ENCODE data around the gene ATP5F1D. TPM values are rescaled to one million over a fixed set of nuclear protein-coding genes. Genes with fewer than 3 reads are reported as not detected.

ATP5F1D gene
- total and polyA plus RNA-seq, 9 donors: 99.2 to 211 (median 165) TPM

GRCh38 chr19:1277061-1277460, 35.5 kb downstream of the ATP5F1D start:
- Histone ChIP-seq H3K9me3 (replicated peaks; ENCODE audit: control insufficient read depth, low read depth, low read length) (no peaks in the 10 kb centered on the region), H3K36me3 (ENCODE audit: control insufficient read depth, insufficient read depth, low read length) (peaks cover 59% of the 10 kb centered on the region), H3K4me3 (ENCODE audit: low read length) (no peak overlapping the region), H3K4me1 (ENCODE audit: control insufficient read depth, insufficient read depth, low read length) (peaks cover 45% of the 10 kb centered on the region), H3K27me3 (ENCODE audit: control insufficient read depth, insufficient read depth, low read length) (no peaks in the 10 kb centered on the region), H3K27ac (ENCODE audit: low read length) (no peak overlapping the region)
- WGBS (ENCODE audit: insufficient coverage): 79% methylated on average over 14 of the region's 15 CpGs
- DNase-seq: no peak

- no peaks in the 10 kb centered on the region for H3K9me3 ChIP-seq (replicated peaks; ENCODE audit: control insufficient read depth, low read depth, low read length)
- H3K27ac ChIP-seq (ENCODE audit: low read length): no peak overlapping the region
- WGBS (ENCODE audit: insufficient coverage): 81% methylated on average over 11 of the region's 12 CpGs
- H3K4me3 ChIP-seq (ENCODE audit: low read length): no peak overlapping the region
- peaks cover 49% of the 10 kb centered on the region for H3K36me3 ChIP-seq (ENCODE audit: control insufficient read depth, insufficient read depth, low read length)
- peaks cover 5% of the 10 kb centered on the region for H3K27me3 ChIP-seq (ENCODE audit: control insufficient read depth, insufficient read depth, low read length)
- no peak for DNase-seq
- H3K4me1 ChIP-seq (ENCODE audit: control insufficient read depth, insufficient read depth, low read length): peaks cover 37% of the 10 kb centered on the region
Measured at GRCh38 chr19:1278074-1278473, 36.5 kb downstream of the ATP5F1D start.

GRCh38 chr19:1278713-1279660, 37.4 kb downstream of the ATP5F1D start:
- H3K4me3 ChIP-seq (ENCODE audit: low read length): no peak overlapping the region
- H3K27ac ChIP-seq (ENCODE audit: low read length): no peak overlapping the region
- H3K9me3 ChIP-seq (replicated peaks; ENCODE audit: control insufficient read depth, low read depth, low read length): no peaks in the 10 kb centered on the region
- peaks cover 39% of the 10 kb centered on the region for H3K36me3 ChIP-seq (ENCODE audit: control insufficient read depth, insufficient read depth, low read length)
- 85% methylated on average over 22 of the region's 25 CpGs for WGBS (ENCODE audit: insufficient coverage)
- H3K27me3 ChIP-seq (ENCODE audit: control insufficient read depth, insufficient read depth, low read length): peaks cover 13% of the 10 kb centered on the region
- H3K4me1 ChIP-seq (ENCODE audit: control insufficient read depth, insufficient read depth, low read length): peaks cover 28% of the 10 kb centered on the region
- DNase-seq: no peak

- Histone ChIP-seq H3K9me3 (replicated peaks; ENCODE audit: control insufficient read depth, low read depth, low read length) (no peaks in the 10 kb centered on the region), H3K4me3 (ENCODE audit: low read length) (no peak overlapping the region), H3K4me1 (ENCODE audit: control insufficient read depth, insufficient read depth, low read length) (peaks cover 19% of the 10 kb centered on the region), H3K27ac (ENCODE audit: low read length) (no peak overlapping the region), H3K36me3 (ENCODE audit: control insufficient read depth, insufficient read depth, low read length) (peaks cover 31% of the 10 kb centered on the region), H3K27me3 (ENCODE audit: control insufficient read depth, insufficient read depth, low read length) (peaks cover 22% of the 10 kb centered on the region)
- 22% methylated on average over 7 of the region's 10 CpGs for WGBS (ENCODE audit: insufficient coverage)
- DNase-seq: peak; percentile 90
Measured at GRCh38 chr19:1279782-1280341, 38.3 kb downstream of the ATP5F1D start.

GRCh38 chr19:1280636-1281568, 39.4 kb downstream of the ATP5F1D start:
- H3K36me3 ChIP-seq (ENCODE audit: control insufficient read depth, insufficient read depth, low read length): peaks cover 28% of the 10 kb centered on the region
- peaks cover 27% of the 10 kb centered on the region for H3K27me3 ChIP-seq (ENCODE audit: control insufficient read depth, insufficient read depth, low read length)
- WGBS (ENCODE audit: insufficient coverage): 82% methylated on average over 31 of the region's 53 CpGs
- no peak overlapping the region for H3K27ac ChIP-seq (ENCODE audit: low read length)
- peaks cover 20% of the 10 kb centered on the region for H3K4me1 ChIP-seq (ENCODE audit: control insufficient read depth, insufficient read depth, low read length)
- no peak for DNase-seq
- no peak overlapping the region for H3K4me3 ChIP-seq (ENCODE audit: low read length)
- H3K9me3 ChIP-seq (replicated peaks; ENCODE audit: control insufficient read depth, low read depth, low read length): no peaks in the 10 kb centered on the region

GRCh38 chr19:1281569-1282287, 40.2 kb downstream of the ATP5F1D start:
- DNase-seq: no peak
- Histone ChIP-seq H3K36me3 (ENCODE audit: control insufficient read depth, insufficient read depth, low read length) (peaks cover 24% of the 10 kb centered on the region), H3K4me1 (ENCODE audit: control insufficient read depth, insufficient read depth, low read length) (peaks cover 17% of the 10 kb centered on the region), H3K27ac (ENCODE audit: low read length) (no peak overlapping the region), H3K9me3 (replicated peaks; ENCODE audit: control insufficient read depth, low read depth, low read length) (no peaks in the 10 kb centered on the region), H3K27me3 (ENCODE audit: control insufficient read depth, insufficient read depth, low read length) (peaks cover 32% of the 10 kb centered on the region), H3K4me3 (ENCODE audit: low read length) (no peak overlapping the region)
- 53% methylated on average over 11 of the region's 15 CpGs for WGBS (ENCODE audit: insufficient coverage)

- Histone ChIP-seq H3K9me3 (replicated peaks; ENCODE audit: control insufficient read depth, low read depth, low read length) (no peaks in the 10 kb centered on the region), H3K4me1 (ENCODE audit: control insufficient read depth, insufficient read depth, low read length) (peaks cover 25% of the 10 kb centered on the region), H3K36me3 (ENCODE audit: control insufficient read depth, insufficient read depth, low read length) (peaks cover 17% of the 10 kb centered on the region), H3K27ac (ENCODE audit: low read length) (no peak overlapping the region), H3K4me3 (ENCODE audit: low read length) (no peak overlapping the region), H3K27me3 (ENCODE audit: control insufficient read depth, insufficient read depth, low read length) (peaks cover 42% of the 10 kb centered on the region)
- no peak for DNase-seq
- 69% methylated on average over 12 of the region's 18 CpGs for WGBS (ENCODE audit: insufficient coverage)
Measured at GRCh38 chr19:1282588-1283206, 41.1 kb downstream of the ATP5F1D start.

- no peak overlapping the region for H3K27ac ChIP-seq (ENCODE audit: low read length)
- H3K4me3 ChIP-seq (ENCODE audit: low read length): no peak overlapping the region
- H3K27me3 ChIP-seq (ENCODE audit: control insufficient read depth, insufficient read depth, low read length): peaks cover 47% of the 10 kb centered on the region
- DNase-seq: no peak
- H3K9me3 ChIP-seq (replicated peaks; ENCODE audit: control insufficient read depth, low read depth, low read length): no peaks in the 10 kb centered on the region
- peaks cover 28% of the 10 kb centered on the region for H3K4me1 ChIP-seq (ENCODE audit: control insufficient read depth, insufficient read depth, low read length)
- WGBS (ENCODE audit: insufficient coverage): 70% methylated on average over 19 of the region's 29 CpGs
- peaks cover 12% of the 10 kb centered on the region for H3K36me3 ChIP-seq (ENCODE audit: control insufficient read depth, insufficient read depth, low read length)
Measured at GRCh38 chr19:1283207-1283916, 41.8 kb downstream of the ATP5F1D start.

- Histone ChIP-seq H3K4me1 (ENCODE audit: control insufficient read depth, insufficient read depth, low read length) (peaks cover 28% of the 10 kb centered on the region), H3K27ac (ENCODE audit: low read length) (no peak overlapping the region), H3K9me3 (replicated peaks; ENCODE audit: control insufficient read depth, low read depth, low read length) (no peaks in the 10 kb centered on the region), H3K4me3 (ENCODE audit: low read length) (no peak overlapping the region), H3K27me3 (ENCODE audit: control insufficient read depth, insufficient read depth, low read length) (peaks cover 47% of the 10 kb centered on the region), H3K36me3 (ENCODE audit: control insufficient read depth, insufficient read depth, low read length) (peaks cover 7% of the 10 kb centered on the region)
- no peak for DNase-seq
- WGBS (ENCODE audit: insufficient coverage): 83% methylated on average over 7 of the region's 12 CpGs
Measured at GRCh38 chr19:1283917-1284292, 42.4 kb downstream of the ATP5F1D start.

All from muscle of leg (tissue), 11 donors.